Measurements from ENCODE around the gene B2M. TPM values are rescaled to one million over a fixed set of nuclear protein-coding genes. Genes with fewer than 3 reads are reported as not detected.
"Not testable (repeated sequence)": the region's sequence is repeated elsewhere in the genome, so short reads cannot be mapped to it uniquely, and the experiment has no call there.

B2M gene
- total and polyA plus RNA-seq, 2 donors, result 6,445 to 8,137 TPM

DNA sequence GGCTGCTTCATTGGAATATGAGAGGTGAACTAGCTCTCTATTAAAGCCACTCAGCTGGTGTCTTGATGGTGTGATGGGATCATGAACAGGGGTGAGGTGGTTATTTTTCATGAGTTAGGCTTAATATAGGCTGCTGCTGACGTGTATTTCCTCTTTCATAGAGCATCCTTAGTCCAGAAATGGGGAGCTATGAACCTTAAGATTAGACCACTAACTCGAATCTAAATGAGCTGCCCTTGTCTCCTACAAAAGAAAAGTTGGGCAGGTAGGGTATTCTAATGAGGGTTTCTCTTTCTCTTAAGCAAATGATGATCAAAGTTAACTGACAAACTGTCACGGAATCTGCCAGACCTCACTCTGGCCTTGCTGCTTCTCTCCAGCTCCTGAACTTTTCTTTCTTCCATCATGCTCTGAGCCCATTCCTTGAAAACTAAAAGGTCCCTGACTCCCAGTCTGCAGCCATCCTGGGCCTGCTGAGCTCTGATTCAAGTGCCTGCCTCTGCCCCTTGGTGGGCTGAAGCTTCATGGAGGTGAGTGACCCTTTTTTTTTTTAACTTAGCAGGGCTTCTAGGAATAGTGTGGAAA is 25.0 kb downstream of the B2M start, which contains the start of gene TRIM69:
TRIM69 (plus strand) TSS at position 348 of the 585 bp plus-strand sequence; CDS start at position 525, 177 bp downstream.
- Histone ChIP-seq H3K27ac (ENCODE audit: low read depth in 1 of 2, low read length in 1 of 2) (peak within 1 kb of the TSS in 1 of 2 donors; percentile 53), H3K4me3 (ENCODE audit: low read length in 2 of 2) (no peak within 1 kb of the TSS), H3K27me3 (ENCODE audit: control insufficient read depth in 2 of 2, insufficient read depth in 1 of 2, low read length in 1 of 2) (no peaks in the 10 kb centered on the region), H3K4me1 (ENCODE audit: control insufficient read depth in 2 of 2, insufficient read depth in 2 of 2, low read length in 2 of 2) (peaks cover 0 to 2% of the 10 kb centered on the region in 2 donors), H3K36me3 (ENCODE audit: control insufficient read depth in 2 of 2, insufficient read depth in 2 of 2, low read length in 1 of 2) (peaks cover 0 to 7% of the 10 kb centered on the region in 2 donors), H3K9me3 (ENCODE audit: control insufficient read depth in 2 of 2, insufficient read depth in 1 of 2, low read length in 1 of 2) (no peaks in the 10 kb centered on the region)
- 95% methylated on average over 3 of the region's 3 CpGs for WGBS
- no peak for DNase-seq (ENCODE audit: low read depth in 6 of 9, low spot score in 9 of 9)

GRCh38 chr15:44738340-44738984 is 27.1 kb downstream of the B2M start:
- Histone ChIP-seq H3K4me3 (ENCODE audit: low read length in 2 of 2) (no peak overlapping the region), H3K27ac (ENCODE audit: low read depth in 1 of 2, low read length in 1 of 2) (no peak overlapping the region), H3K9me3 (ENCODE audit: control insufficient read depth in 2 of 2, insufficient read depth in 1 of 2, low read length in 1 of 2) (no peaks in the 10 kb centered on the region), H3K36me3 (ENCODE audit: control insufficient read depth in 2 of 2, insufficient read depth in 2 of 2, low read length in 1 of 2) (no peaks in the 10 kb centered on the region), H3K4me1 (ENCODE audit: control insufficient read depth in 2 of 2, insufficient read depth in 2 of 2, low read length in 2 of 2) (peaks cover 0 to 2% of the 10 kb centered on the region in 2 donors), H3K27me3 (ENCODE audit: control insufficient read depth in 2 of 2, insufficient read depth in 1 of 2, low read length in 1 of 2) (no peaks in the 10 kb centered on the region)
- 67% methylated on average over 3 of the region's 3 CpGs for WGBS
- DNase-seq (ENCODE audit: low read depth in 6 of 9, low spot score in 9 of 9), result peak in 2 of 9 donors; percentile 52 to 73

DNA sequence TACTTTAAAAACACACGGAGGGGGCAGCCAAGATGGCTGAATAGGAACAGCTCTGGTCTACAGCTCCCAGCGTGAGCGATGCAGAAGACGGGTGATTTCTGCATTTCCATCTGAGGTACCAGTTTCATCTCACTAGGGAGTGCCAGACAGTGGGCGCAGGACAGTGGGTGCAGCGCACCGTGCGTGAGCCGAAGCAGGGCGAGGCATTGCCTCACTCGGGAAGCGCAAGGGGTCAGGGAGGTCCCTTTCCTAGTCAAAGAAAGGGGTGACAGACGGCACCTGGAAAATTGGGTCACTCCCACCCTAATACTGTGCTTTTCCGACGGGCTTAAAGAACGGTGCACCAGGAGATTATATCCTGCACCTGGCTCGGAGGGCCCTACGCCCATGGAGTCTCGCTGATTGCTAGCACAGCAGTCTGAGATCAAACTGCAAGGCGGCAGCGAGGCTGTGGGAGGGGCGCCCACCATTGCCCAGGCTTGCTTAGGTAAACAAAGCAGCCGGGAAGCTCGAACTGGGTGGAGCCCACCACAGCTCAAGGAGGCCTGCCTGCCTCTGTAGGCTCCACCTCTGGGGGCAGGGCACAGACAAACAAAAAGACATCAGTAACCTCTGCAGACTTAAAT is 28.0 kb downstream of the B2M start:
- WGBS, result 88% methylated on average over 21 of the region's 24 CpGs
- not testable (repeated sequence) for H3K9me3 ChIP-seq (ENCODE audit: control insufficient read depth in 2 of 2, insufficient read depth in 1 of 2, low read length in 1 of 2); H3K27me3 ChIP-seq (ENCODE audit: control insufficient read depth in 2 of 2, insufficient read depth in 1 of 2, low read length in 1 of 2); H3K4me1 ChIP-seq (ENCODE audit: control insufficient read depth in 2 of 2, insufficient read depth in 2 of 2, low read length in 2 of 2); H3K36me3 ChIP-seq (ENCODE audit: control insufficient read depth in 2 of 2, insufficient read depth in 2 of 2, low read length in 1 of 2); DNase-seq (ENCODE audit: low read depth in 6 of 9, low spot score in 9 of 9); H3K27ac ChIP-seq (ENCODE audit: low read depth in 1 of 2, low read length in 1 of 2); H3K4me3 ChIP-seq (ENCODE audit: low read length in 2 of 2)

GRCh38 chr15:44743454-44743853 is 32.1 kb downstream of the B2M start:
- H3K36me3 ChIP-seq (ENCODE audit: control insufficient read depth in 2 of 2, insufficient read depth in 2 of 2, low read length in 1 of 2); H3K27me3 ChIP-seq (ENCODE audit: control insufficient read depth in 2 of 2, insufficient read depth in 1 of 2, low read length in 1 of 2); H3K27ac ChIP-seq (ENCODE audit: low read depth in 1 of 2, low read length in 1 of 2); H3K4me1 ChIP-seq (ENCODE audit: control insufficient read depth in 2 of 2, insufficient read depth in 2 of 2, low read length in 2 of 2); H3K9me3 ChIP-seq (ENCODE audit: control insufficient read depth in 2 of 2, insufficient read depth in 1 of 2, low read length in 1 of 2); DNase-seq (ENCODE audit: low read depth in 6 of 9, low spot score in 9 of 9); H3K4me3 ChIP-seq (ENCODE audit: low read length in 2 of 2): not testable (repeated sequence)
- WGBS, result 98% methylated on average over 2 of the region's 2 CpGs

- Histone ChIP-seq H3K27ac (ENCODE audit: low read depth in 1 of 2, low read length in 1 of 2) (no peak overlapping the region), H3K36me3 (ENCODE audit: control insufficient read depth in 2 of 2, insufficient read depth in 2 of 2, low read length in 1 of 2) (no peaks in the 10 kb centered on the region), H3K4me1 (ENCODE audit: control insufficient read depth in 2 of 2, insufficient read depth in 2 of 2, low read length in 2 of 2) (no peaks in the 10 kb centered on the region), H3K9me3 (ENCODE audit: control insufficient read depth in 2 of 2, insufficient read depth in 1 of 2, low read length in 1 of 2) (no peaks in the 10 kb centered on the region), H3K27me3 (ENCODE audit: control insufficient read depth in 2 of 2, insufficient read depth in 1 of 2, low read length in 1 of 2) (no peaks in the 10 kb centered on the region), H3K4me3 (ENCODE audit: low read length in 2 of 2) (no peak overlapping the region)
- no peak for DNase-seq (ENCODE audit: low read depth in 6 of 9, low spot score in 9 of 9)
- WGBS, result 96% methylated on average over 1 of the region's 1 CpG
These were observed 42.0 kb downstream of the B2M start for GRCh38 chr15:44753345-44753744.

DNA sequence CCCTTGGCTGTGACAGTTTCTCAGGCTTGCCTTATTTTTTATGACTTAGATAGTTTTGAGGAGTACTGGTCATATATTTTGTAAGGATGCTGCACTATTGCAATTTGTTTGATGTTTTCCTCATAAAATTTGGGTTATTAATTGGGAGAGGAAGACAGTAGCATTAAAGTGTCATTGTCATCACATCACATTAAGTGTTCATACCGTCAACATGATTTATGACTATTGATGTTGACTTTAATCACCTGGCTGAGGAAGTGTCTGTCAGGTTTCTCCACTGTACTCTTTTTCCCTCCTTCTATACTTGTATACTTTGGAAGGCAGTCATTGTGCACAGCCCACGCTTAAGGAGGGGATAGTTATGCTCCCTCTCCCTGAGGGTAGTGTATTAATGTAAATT is 51.9 kb downstream of the B2M start:
- no peaks in the 10 kb centered on the region for H3K27me3 ChIP-seq (ENCODE audit: control insufficient read depth in 2 of 2, insufficient read depth in 1 of 2, low read length in 1 of 2)
- H3K9me3 ChIP-seq (ENCODE audit: control insufficient read depth in 2 of 2, insufficient read depth in 1 of 2, low read length in 1 of 2), result no peaks in the 10 kb centered on the region
- H3K36me3 ChIP-seq (ENCODE audit: control insufficient read depth in 2 of 2, insufficient read depth in 2 of 2, low read length in 1 of 2), result no peaks in the 10 kb centered on the region
- H3K27ac ChIP-seq (ENCODE audit: low read depth in 1 of 2, low read length in 1 of 2), result no peak overlapping the region
- no peak overlapping the region for H3K4me3 ChIP-seq (ENCODE audit: low read length in 2 of 2)
- no peaks in the 10 kb centered on the region for H3K4me1 ChIP-seq (ENCODE audit: control insufficient read depth in 2 of 2, insufficient read depth in 2 of 2, low read length in 2 of 2)
- DNase-seq (ENCODE audit: low read depth in 6 of 9, low spot score in 9 of 9), result no peak
- WGBS, result 95% methylated on average over 2 of the region's 2 CpGs

DNA sequence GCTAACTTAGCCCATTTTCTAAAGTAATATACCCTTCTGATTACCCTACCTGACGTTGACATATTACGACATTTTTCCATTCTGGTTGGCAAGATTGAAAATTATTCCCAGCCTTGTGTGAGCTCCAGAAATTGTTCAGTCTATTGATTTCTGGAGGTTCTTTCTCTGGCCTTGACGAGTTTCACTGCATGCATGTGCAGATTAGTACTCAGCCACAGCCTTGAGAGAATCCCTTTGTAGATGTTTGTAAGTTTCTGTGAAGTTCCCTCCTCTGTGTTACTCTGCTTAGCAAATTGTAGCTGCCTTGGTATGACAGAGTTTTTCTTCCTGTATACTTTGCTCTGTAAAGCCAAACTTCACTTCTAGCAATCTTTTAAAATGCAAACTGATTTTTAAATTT is 52.5 kb downstream of the B2M start:
- H3K9me3 ChIP-seq (ENCODE audit: control insufficient read depth in 2 of 2, insufficient read depth in 1 of 2, low read length in 1 of 2), result no peaks in the 10 kb centered on the region
- 95% methylated on average over 3 of the region's 3 CpGs for WGBS
- H3K4me1 ChIP-seq (ENCODE audit: control insufficient read depth in 2 of 2, insufficient read depth in 2 of 2, low read length in 2 of 2), result no peaks in the 10 kb centered on the region
- H3K27me3 ChIP-seq (ENCODE audit: control insufficient read depth in 2 of 2, insufficient read depth in 1 of 2, low read length in 1 of 2), result no peaks in the 10 kb centered on the region
- no peak overlapping the region for H3K27ac ChIP-seq (ENCODE audit: low read depth in 1 of 2, low read length in 1 of 2)
- H3K4me3 ChIP-seq (ENCODE audit: low read length in 2 of 2), result no peak overlapping the region
- H3K36me3 ChIP-seq (ENCODE audit: control insufficient read depth in 2 of 2, insufficient read depth in 2 of 2, low read length in 1 of 2), result no peaks in the 10 kb centered on the region
- DNase-seq (ENCODE audit: low read depth in 6 of 9, low spot score in 9 of 9), result no peak

DNA sequence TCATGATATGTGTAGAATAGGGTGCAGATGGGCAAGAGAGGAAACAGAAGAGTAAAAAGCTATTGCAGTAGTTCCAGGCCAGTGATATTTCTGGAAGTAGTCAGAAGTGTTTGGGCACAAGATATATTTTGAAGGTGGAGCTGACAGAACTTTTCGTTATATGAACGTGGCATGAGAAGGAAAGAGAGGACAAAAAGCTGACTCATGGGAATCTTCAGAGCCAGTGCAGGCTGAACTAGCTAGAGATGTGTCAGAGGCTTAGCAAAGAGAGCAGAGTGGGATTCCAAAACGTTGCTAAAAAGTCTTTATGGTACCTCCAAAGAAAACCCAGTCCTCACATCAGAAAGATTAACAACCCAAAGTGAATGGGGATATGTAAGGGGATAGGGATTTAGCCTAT is 53.7 kb downstream of the B2M start:
- Histone ChIP-seq H3K36me3 (ENCODE audit: control insufficient read depth in 2 of 2, insufficient read depth in 2 of 2, low read length in 1 of 2) (no peaks in the 10 kb centered on the region), H3K27me3 (ENCODE audit: control insufficient read depth in 2 of 2, insufficient read depth in 1 of 2, low read length in 1 of 2) (no peaks in the 10 kb centered on the region), H3K4me1 (ENCODE audit: control insufficient read depth in 2 of 2, insufficient read depth in 2 of 2, low read length in 2 of 2) (no peaks in the 10 kb centered on the region), H3K27ac (ENCODE audit: low read depth in 1 of 2, low read length in 1 of 2) (no peak overlapping the region), H3K4me3 (ENCODE audit: low read length in 2 of 2) (no peak overlapping the region), H3K9me3 (ENCODE audit: control insufficient read depth in 2 of 2, insufficient read depth in 1 of 2, low read length in 1 of 2) (no peaks in the 10 kb centered on the region)
- no peak for DNase-seq (ENCODE audit: low read depth in 6 of 9, low spot score in 9 of 9)
- 51% methylated on average over 3 of the region's 3 CpGs for whole genome bisulfite sequencing

Data from thymus (tissue), 11 donors.